GM12878 (cell line): ENCODE results near the gene SUFU. TPM values are rescaled to one million over a fixed set of nuclear protein-coding genes. Genes with fewer than 3 reads are reported as not detected.

Experiments
- ATF7 ChIP-seq: fragments of 450-650 bp; IDR thresholded peaks from 2 replicates; pipeline ENCODE4 v1.6.1; 2016; ENCODE audit warnings: low read depth, mild to moderate bottlenecking
- GATAD2B ChIP-seq: fragments of 450-650 bp; conservative IDR thresholded peaks from 2 replicates; pipeline ENCODE4 v1.6.1; 2017; ENCODE audit warnings: low read depth, mild to moderate bottlenecking, moderate library complexity
- MAX ChIP-seq: IDR thresholded peaks from 2 replicates; pipeline ENCODE4 v1.6.1; 2012; ENCODE audit warnings: low read depth, low read length, improper control_type of control experiment
- RB1 ChIP-seq: fragments of 450-650 bp; formaldehyde crosslinking; IDR thresholded peaks from 2 replicates; pipeline ENCODE4 v1.6.1; 2017; ENCODE audit warnings: mild to moderate bottlenecking, borderline replicate concordance
- YBX1 ChIP-seq: fragments of 450-650 bp; IDR thresholded peaks from 2 replicates; pipeline ENCODE4 v1.6.1; 2016; ENCODE audit warnings: antibody characterized with exemption
- polyA plus RNA-seq, 11 experiments: library from polyadenylated mRNA; depleted of rRNA in 4 of 11; unstranded in 6 of 11; stranded (reverse) in 5 of 11; fragments of >200 nt; fragmentation: Nextera tagmentation in 4 of 11; fragmentation: Illumina TruSeq in 1 of 11; extraction: Ambion mirVana in 4 of 11; extraction: Trizol in 1 of 11; gene quantifications; 1 replicate in 1 of 11; 2 replicates in 10 of 11; pipeline versions ENCODE4 v1.2.1 to v1.2.3, GENCODE V29; 2011 to 2016; ENCODE audit warnings: inconsistent platforms in 2 of 11, missing spikeins in 2 of 11, low read depth in 1 of 11
- total RNA-seq, 4 experiments: library from RNA; depleted of rRNA in 3 of 4; stranded (reverse); fragments of >200 nt in 3 of 4; fragmentation: Illumina TruSeq in 1 of 4; extraction: Trizol in 1 of 4; gene quantifications; 2 replicates each; pipeline versions ENCODE4 v1.2.1 to v1.2.3, GENCODE V29; 2013 to 2021
- TF ChIP-seq, protein P1 (sequence below): fragments of 450-650 bp; formaldehyde crosslinking; IDR thresholded peaks from 2 replicates; pipeline ENCODE4 v1.4.0; 2022; ENCODE audit warnings: mild to moderate bottlenecking, moderate library complexity
- TF ChIP-seq, protein P2 (sequence below): IDR thresholded peaks from 2 replicates; pipeline ENCODE4 v1.6.1; 2011; ENCODE audit warnings: borderline replicate concordance, low read depth, mild to moderate bottlenecking, moderate library complexity, mixed read lengths, low read length; ENCODE audit not compliant: insufficient read depth; ENCODE audit errors: extremely low read length
- TF ChIP-seq, protein P3 (sequence below), 3 experiments: IDR thresholded peaks in 2 of 3; conservative IDR thresholded peaks in 1 of 3; 2 replicates each; pipeline ENCODE4 v1.5.1; 2011; ENCODE audit warnings: low read depth in 3 of 3, low read length in 3 of 3, mild to moderate bottlenecking in 3 of 3, control low read depth in 2 of 3, moderate library complexity in 2 of 3, inconsistent platforms in 1 of 3, mixed read lengths in 1 of 3; ENCODE audit not compliant: control insufficient read depth in 2 of 3, insufficient read depth in 1 of 3; ENCODE audit errors: extremely low read depth in 1 of 3

Gene SUFU
- total and polyA plus RNA-seq, 10 of the 15 experiments (the other 5 are each of a cell fraction or from before 2014, with no cell fraction given), result 0.68 to 7.7 (median 2.4) TPM

GRCh38 chr10:102678842-102679289 is 175.1 kb downstream of the SUFU start (continued):
- TF ChIP-seq, protein P1, sequence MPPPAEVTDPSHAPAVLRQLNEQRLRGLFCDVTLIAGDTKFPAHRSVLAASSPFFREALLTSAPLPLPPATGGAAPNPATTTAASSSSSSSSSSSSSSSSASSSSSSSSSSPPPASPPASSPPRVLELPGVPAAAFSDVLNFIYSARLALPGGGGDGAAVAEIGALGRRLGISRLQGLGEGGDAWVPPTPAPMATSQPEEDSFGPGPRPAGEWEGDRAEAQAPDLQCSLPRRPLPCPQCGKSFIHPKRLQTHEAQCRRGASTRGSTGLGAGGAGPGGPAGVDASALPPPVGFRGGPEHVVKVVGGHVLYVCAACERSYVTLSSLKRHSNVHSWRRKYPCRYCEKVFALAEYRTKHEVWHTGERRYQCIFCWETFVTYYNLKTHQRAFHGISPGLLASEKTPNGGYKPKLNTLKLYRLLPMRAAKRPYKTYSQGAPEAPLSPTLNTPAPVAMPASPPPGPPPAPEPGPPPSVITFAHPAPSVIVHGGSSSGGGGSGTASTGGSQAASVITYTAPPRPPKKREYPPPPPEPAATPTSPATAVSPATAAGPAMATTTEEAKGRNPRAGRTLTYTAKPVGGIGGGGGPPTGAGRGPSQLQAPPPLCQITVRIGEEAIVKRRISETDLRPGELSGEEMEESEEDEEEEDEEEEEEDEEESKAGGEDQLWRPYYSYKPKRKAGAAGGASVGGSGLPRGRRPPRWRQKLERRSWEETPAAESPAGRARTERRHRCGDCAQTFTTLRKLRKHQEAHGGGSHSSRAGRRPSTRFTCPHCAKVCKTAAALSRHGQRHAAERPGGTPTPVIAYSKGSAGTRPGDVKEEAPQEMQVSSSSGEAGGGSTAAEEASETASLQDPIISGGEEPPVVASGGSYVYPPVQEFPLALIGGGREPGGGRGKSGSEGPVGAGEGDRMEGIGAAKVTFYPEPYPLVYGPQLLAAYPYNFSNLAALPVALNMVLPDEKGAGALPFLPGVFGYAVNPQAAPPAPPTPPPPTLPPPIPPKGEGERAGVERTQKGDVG, result no peak
- TF ChIP-seq GATAD2B (0 out of 2 replicates have a peak, but pooled peaks have one; percentile 43), YBX1 (no peak), MAX (peak; percentile 16; the same call in 1 of the 2 replicates), ATF7 (no peak), RB1 (0 out of 2 replicates have a peak, but pooled peaks have one; percentile 74)
- TF ChIP-seq, protein P2, sequence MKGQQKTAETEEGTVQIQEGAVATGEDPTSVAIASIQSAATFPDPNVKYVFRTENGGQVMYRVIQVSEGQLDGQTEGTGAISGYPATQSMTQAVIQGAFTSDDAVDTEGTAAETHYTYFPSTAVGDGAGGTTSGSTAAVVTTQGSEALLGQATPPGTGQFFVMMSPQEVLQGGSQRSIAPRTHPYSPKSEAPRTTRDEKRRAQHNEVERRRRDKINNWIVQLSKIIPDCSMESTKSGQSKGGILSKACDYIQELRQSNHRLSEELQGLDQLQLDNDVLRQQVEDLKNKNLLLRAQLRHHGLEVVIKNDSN, result peak; percentile 57
- TF ChIP-seq, protein P3, sequence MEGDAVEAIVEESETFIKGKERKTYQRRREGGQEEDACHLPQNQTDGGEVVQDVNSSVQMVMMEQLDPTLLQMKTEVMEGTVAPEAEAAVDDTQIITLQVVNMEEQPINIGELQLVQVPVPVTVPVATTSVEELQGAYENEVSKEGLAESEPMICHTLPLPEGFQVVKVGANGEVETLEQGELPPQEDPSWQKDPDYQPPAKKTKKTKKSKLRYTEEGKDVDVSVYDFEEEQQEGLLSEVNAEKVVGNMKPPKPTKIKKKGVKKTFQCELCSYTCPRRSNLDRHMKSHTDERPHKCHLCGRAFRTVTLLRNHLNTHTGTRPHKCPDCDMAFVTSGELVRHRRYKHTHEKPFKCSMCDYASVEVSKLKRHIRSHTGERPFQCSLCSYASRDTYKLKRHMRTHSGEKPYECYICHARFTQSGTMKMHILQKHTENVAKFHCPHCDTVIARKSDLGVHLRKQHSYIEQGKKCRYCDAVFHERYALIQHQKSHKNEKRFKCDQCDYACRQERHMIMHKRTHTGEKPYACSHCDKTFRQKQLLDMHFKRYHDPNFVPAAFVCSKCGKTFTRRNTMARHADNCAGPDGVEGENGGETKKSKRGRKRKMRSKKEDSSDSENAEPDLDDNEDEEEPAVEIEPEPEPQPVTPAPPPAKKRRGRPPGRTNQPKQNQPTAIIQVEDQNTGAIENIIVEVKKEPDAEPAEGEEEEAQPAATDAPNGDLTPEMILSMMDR (IDR thresholded peaks at IDR 0.05 in 2 of 3, conservative IDR thresholded peaks at IDR 0.05 in 1 of 3; ENCODE audit: control insufficient read depth in 2 of 3, extremely low read depth in 1 of 3, insufficient read depth in 1 of 3, low read depth in 3 of 3, low read length in 3 of 3), result peak; percentile 50 to 85 (median 74)
